ENCODE results near the gene DKK2.

DKK2 gene

DNA sequence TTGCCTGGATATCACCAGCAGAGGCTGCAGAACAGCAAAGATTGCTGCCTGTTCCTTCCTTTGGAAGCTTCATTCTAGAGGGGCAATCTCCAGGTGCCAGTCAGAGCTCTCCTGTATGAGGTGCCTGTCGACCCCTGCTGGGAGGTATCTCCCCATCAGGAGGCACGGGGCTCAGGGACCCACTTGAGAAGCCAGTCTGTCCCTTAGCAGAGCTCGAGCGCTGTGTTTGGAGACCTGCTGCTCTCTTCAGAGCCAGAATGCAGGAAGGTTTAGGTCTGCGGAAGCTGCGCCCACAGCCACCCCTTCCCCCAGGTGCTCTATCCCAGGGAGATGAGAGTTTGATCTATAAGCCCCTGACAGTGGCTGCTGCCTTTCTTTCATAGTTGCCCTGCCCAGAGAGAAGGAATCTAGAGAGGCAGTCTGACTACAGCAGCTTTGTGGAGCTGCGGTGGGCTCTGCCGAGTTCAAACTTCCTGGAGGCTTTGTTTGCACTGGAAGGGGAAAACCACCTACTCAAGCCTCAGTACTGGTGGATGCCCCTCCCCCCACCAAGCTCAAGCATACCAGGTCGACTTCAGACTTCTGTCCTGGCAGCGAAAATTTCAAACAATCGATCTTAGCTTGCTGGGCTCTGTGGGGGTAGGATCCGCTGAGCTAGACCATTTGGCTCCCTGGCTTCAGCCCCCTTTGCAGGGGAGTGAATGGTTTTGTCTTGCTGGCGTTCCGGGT is 57.9 kb downstream of the DKK2 start:
- H3K9me3 ChIP-seq (ENCODE audit: low read depth, low read length): no peaks in the 10 kb centered on the region
- no peak overlapping the region for H3K9ac ChIP-seq (ENCODE audit: insufficient read length)
- no peak overlapping the region for H3K4me3 ChIP-seq
- DNase-seq (ENCODE audit: low read depth, low spot score): no peak
- TF ChIP-seq FOXP2 (optimal IDR thresholded peaks at IDR 0.05; ENCODE audit: control extremely low read depth, extremely low read length, insufficient read depth) (no peak), POLR2AphosphoS5 (IDR thresholded peaks at IDR 0.05; ENCODE audit: borderline replicate concordance, low read depth, low read length) (no peak), EZH2 (IDR thresholded peaks at IDR 0.05) (no peak)
- no peaks in the 10 kb centered on the region for H3K36me3 ChIP-seq (ENCODE audit: insufficient read depth, low read length)
- H3K27ac ChIP-seq: no peak overlapping the region

DNA sequence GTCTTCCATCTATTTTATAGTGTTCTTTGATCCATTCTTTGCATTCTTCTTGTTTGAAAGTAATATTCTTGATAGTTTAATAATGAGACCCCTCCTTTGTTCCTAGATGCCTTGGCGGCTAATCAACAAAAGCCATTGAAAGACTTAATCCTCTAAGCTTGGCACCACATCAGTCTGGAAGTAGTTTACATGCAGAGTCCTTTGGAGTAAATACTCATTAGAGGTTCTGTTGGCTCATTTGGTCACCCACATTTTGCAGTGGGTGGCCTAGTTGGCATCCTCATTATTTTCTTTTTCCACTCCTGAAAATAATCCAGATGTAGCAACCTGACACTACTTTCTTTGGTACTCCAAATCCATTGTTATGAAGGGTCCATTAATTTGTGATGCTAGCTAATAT is 64.5 kb downstream of the DKK2 start:
- Histone ChIP-seq H3K36me3 (ENCODE audit: insufficient read depth, low read length) (no peaks in the 10 kb centered on the region), H3K9me3 (ENCODE audit: low read depth, low read length) (no peaks in the 10 kb centered on the region), H3K27ac (no peak overlapping the region), H3K4me3 (no peak overlapping the region), H3K9ac (ENCODE audit: insufficient read length) (no peak overlapping the region)
- TF ChIP-seq FOXP2 (optimal IDR thresholded peaks at IDR 0.05; ENCODE audit: control extremely low read depth, extremely low read length, insufficient read depth): no peak
- no peak for DNase-seq (ENCODE audit: low read depth, low spot score)

DNA sequence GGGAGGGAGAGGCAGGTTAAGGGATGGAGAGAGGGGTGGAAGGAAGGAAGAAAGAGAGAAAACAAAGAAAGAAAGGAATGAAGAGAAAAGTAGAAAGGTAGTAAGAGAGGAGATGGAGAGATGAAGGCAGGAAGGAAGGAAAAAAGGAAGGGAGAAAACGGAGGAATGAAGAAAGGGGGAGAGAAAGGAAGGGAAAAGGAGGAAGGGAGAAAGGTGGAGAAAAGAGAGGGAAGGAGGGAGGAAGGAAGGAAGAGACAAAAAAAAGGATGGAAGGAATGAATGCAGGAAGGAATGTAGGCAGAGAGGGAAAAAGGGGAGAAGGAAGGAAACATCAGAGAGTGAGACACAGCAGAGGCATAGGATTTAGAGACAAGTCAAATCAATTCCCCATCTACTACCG is 68.2 kb downstream of the DKK2 start:
- Histone ChIP-seq H3K4me3 (no peak overlapping the region), H3K9ac (ENCODE audit: insufficient read length) (no peak overlapping the region), H3K36me3 (ENCODE audit: insufficient read depth, low read length) (no peaks in the 10 kb centered on the region), H3K27ac (no peak overlapping the region), H3K9me3 (ENCODE audit: low read depth, low read length) (no peaks in the 10 kb centered on the region)
- DNase-seq (ENCODE audit: low read depth, low spot score): no peak
- TF ChIP-seq POLR2AphosphoS5 (IDR thresholded peaks at IDR 0.05; ENCODE audit: borderline replicate concordance, low read depth, low read length) (no peak), FOXP2 (optimal IDR thresholded peaks at IDR 0.05; ENCODE audit: control extremely low read depth, extremely low read length, insufficient read depth) (no peak), EZH2 (IDR thresholded peaks at IDR 0.05) (no peak)

DNA sequence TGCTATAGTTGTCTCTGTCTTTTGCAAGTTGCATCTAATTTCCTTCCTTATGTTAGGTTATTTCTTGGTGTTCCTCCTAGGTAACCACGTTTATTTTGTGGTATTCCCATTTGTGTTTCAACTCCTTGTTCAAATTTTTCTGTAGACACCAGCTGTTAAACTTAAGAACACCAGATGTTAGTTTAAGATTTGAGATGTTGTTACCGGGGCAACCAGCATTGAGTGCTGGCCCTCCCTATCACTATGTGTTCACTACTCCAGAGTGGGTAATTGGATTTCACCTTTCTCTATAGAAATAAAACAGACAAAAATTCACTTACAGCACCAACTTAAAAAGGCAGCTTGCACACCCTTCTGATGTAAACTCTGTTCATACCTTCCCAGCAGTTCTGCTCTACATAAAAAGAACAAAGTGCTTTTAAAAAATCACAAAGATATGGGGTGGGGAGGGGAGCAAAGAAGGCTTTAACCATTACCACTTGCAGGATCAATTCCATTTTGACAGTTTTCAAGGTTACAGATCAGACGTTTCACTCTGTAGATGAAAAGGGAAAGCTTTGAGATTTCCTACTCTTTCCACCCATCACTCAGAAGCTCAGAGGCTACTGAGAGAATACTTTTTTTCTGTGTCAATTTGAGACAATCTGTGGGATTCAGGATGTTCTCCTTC is 82.9 kb downstream of the DKK2 start:
- no peaks in the 10 kb centered on the region for H3K36me3 ChIP-seq (ENCODE audit: insufficient read depth, low read length)
- DNase-seq (ENCODE audit: low read depth, low spot score): no peak
- no peak overlapping the region for H3K4me3 ChIP-seq
- no peak overlapping the region for H3K27ac ChIP-seq
- no peaks in the 10 kb centered on the region for H3K9me3 ChIP-seq (ENCODE audit: low read depth, low read length)
- TF ChIP-seq POLR2AphosphoS5 (IDR thresholded peaks at IDR 0.05; ENCODE audit: borderline replicate concordance, low read depth, low read length): no peak
- TF ChIP-seq EZH2 (IDR thresholded peaks at IDR 0.05): no peak
- no peak for TF ChIP-seq FOXP2 (optimal IDR thresholded peaks at IDR 0.05; ENCODE audit: control extremely low read depth, extremely low read length, insufficient read depth)
- H3K9ac ChIP-seq (ENCODE audit: insufficient read length): no peak overlapping the region

DNA sequence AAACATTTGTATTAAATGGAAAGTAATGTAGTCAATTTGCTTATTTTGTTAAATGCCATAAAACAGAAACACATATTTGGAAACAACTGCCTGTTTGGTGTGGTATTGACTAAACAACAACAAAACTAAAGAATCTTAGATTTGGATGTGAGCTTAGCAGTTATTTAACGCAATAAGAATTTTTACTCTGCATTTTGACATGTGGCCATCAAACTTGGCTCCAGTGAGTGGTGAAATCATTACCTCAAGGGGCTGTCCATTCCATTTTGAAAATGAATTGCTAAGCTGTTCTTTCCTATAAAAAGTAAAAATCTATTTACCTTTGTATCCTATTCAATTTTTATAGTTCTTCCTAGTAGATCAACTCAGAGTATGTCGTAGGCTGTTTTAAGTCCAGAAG is 84.2 kb downstream of the DKK2 start:
- Histone ChIP-seq H3K36me3 (ENCODE audit: insufficient read depth, low read length) (no peaks in the 10 kb centered on the region), H3K9me3 (ENCODE audit: low read depth, low read length) (no peaks in the 10 kb centered on the region), H3K9ac (ENCODE audit: insufficient read length) (no peak overlapping the region), H3K4me3 (no peak overlapping the region), H3K27ac (no peak overlapping the region)
- TF ChIP-seq POLR2AphosphoS5 (IDR thresholded peaks at IDR 0.05; ENCODE audit: borderline replicate concordance, low read depth, low read length) (no peak), FOXP2 (optimal IDR thresholded peaks at IDR 0.05; ENCODE audit: control extremely low read depth, extremely low read length, insufficient read depth) (no peak), EZH2 (IDR thresholded peaks at IDR 0.05) (no peak)
- DNase-seq (ENCODE audit: low read depth, low spot score): no peak

DNA sequence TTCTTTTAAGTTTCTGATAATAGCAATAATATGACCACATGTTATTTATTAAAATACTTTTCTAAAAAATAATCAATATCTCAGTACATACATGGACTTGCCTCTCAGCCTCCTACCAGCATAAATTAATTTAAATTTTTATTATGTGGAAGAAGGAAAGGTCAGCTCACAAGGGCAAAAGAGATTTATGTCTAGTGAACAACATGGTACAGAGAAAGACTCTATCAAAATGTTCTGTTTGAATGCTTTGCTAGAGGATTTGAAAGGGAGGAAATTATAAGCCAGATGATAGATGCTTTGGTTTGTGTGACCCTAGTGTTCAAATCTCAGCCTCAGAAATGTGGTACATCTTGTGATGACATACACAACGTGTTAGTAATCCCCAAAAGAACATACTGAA is 94.3 kb downstream of the DKK2 start:
- Histone ChIP-seq H3K36me3 (ENCODE audit: insufficient read depth, low read length) (no peaks in the 10 kb centered on the region), H3K9ac (ENCODE audit: insufficient read length) (no peak overlapping the region), H3K9me3 (ENCODE audit: low read depth, low read length) (no peaks in the 10 kb centered on the region), H3K4me3 (no peak overlapping the region), H3K27ac (no peak overlapping the region)
- no peak for DNase-seq (ENCODE audit: low read depth, low spot score)
- TF ChIP-seq POLR2AphosphoS5 (IDR thresholded peaks at IDR 0.05; ENCODE audit: borderline replicate concordance, low read depth, low read length) (no peak), EZH2 (IDR thresholded peaks at IDR 0.05) (no peak), FOXP2 (optimal IDR thresholded peaks at IDR 0.05; ENCODE audit: control extremely low read depth, extremely low read length, insufficient read depth) (no peak)

DNA sequence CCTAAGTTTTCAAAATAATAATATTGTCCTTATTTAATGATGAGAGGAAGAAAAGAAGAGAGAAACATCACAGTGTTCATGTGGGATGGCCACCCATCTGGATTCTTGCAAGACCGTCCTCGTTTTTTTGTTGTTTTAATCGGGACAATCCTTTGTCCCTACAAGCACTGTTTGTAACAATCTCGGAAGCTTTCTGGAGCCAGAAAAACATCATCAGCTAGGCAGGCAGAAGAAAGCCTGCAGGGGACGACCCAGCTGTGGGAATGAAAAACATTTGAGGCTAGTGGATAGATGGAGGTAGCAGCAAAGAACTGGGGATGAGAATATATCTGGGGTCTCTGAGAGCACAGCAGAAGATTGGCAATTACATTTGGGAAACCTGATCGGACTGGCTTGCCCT is 105.6 kb downstream of the DKK2 start:
- TF ChIP-seq FOXP2 (optimal IDR thresholded peaks at IDR 0.05; ENCODE audit: control extremely low read depth, extremely low read length, insufficient read depth): no peak
- TF ChIP-seq EZH2 (IDR thresholded peaks at IDR 0.05): no peak
- TF ChIP-seq POLR2AphosphoS5 (IDR thresholded peaks at IDR 0.05; ENCODE audit: borderline replicate concordance, low read depth, low read length): no peak
- no peak overlapping the region for H3K4me3 ChIP-seq

DNA sequence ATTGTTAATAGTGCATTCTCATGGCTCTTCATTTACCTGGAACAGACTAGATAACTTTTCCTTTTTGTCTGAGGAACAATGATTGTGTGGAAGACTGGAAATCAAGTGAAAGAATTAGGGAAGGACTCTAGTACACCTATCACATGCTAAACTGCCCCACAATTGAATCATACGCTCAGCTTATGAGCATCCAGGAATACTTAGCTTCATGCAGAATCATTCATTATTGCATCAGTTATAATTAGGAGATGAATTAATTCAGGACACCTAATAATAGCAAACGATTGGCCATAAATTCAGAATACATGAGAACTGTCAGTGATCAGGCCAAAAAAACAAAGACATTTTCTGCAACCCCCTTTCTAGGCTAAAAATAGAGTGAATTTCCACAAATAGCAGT is 106.9 kb downstream of the DKK2 start:
- Histone ChIP-seq H3K9me3 (ENCODE audit: low read depth, low read length) (no peaks in the 10 kb centered on the region), H3K9ac (ENCODE audit: insufficient read length) (no peak overlapping the region), H3K4me3 (no peak overlapping the region), H3K36me3 (ENCODE audit: insufficient read depth, low read length) (no peaks in the 10 kb centered on the region), H3K27ac (no peak overlapping the region)
- no peak for TF ChIP-seq EZH2 (IDR thresholded peaks at IDR 0.05)
- no peak for TF ChIP-seq POLR2AphosphoS5 (IDR thresholded peaks at IDR 0.05; ENCODE audit: borderline replicate concordance, low read depth, low read length)
- no peak for TF ChIP-seq FOXP2 (optimal IDR thresholded peaks at IDR 0.05; ENCODE audit: control extremely low read depth, extremely low read length, insufficient read depth)
- no peak for DNase-seq (ENCODE audit: low read depth, low spot score)

More for the DNA sequence above, 105.6 kb downstream of the DKK2 start:
- no peaks in the 10 kb centered on the region for H3K36me3 ChIP-seq (ENCODE audit: insufficient read depth, low read length)
- no peak for DNase-seq (ENCODE audit: low read depth, low spot score)
- no peak overlapping the region for H3K27ac ChIP-seq
- H3K9me3 ChIP-seq (ENCODE audit: low read depth, low read length): no peaks in the 10 kb centered on the region
- H3K9ac ChIP-seq (ENCODE audit: insufficient read length): no peak overlapping the region

Measured in SK-N-MC (cell line).